Breast epithelium (tissue), 4 donors: ENCODE data around the gene FHAD1. TPM values are rescaled to one million over a fixed set of nuclear protein-coding genes. Genes with fewer than 3 reads are reported as not detected.
"Not testable (repeated sequence)": the region's sequence is repeated elsewhere in the genome, so short reads cannot be mapped to it uniquely, and the experiment has no call there.

Source experiments
- DNase-seq, 2 donors: peaks; one replicate each; pipeline ENCODE4 v3.0.0-alpha.2; 2019; ENCODE audit warnings: low spot score in 2 of 2
- H3K27ac ChIP-seq, 2 donors: fragments of 200-600 bp; sonication (generic) in 1 of 2; one replicate each; pipeline ENCODE4 v1.5.1; 2016 to 2019; ENCODE audit warnings: mild to moderate bottlenecking in 1 of 2
- H3K27me3 ChIP-seq, 2 donors: fragments of 200-600 bp; sonication (generic) in 1 of 2; one replicate each; pipeline versions ENCODE4 v1.5.1 to v1.6.0; 2017 to 2019; ENCODE audit warnings: control low read depth in 1 of 2, mild to moderate bottlenecking in 1 of 2
- H3K36me3 ChIP-seq: fragments of 200-600 bp; one replicate; pipeline ENCODE4 v1.5.1; 2019
- H3K4me1 ChIP-seq, 2 donors: fragments of 200-600 bp; sonication (generic); one replicate each; pipeline ENCODE4 v1.5.1; 2016 to 2019; ENCODE audit warnings: control low read depth in 1 of 2
- H3K4me3 ChIP-seq, 3 donors: fragments of 200-600 bp; sonication (generic); 1 replicate in 2 of 3; 2 replicates in 1 of 3; pipeline ENCODE4 v1.5.1; 2016 to 2019; ENCODE audit warnings: mild to moderate bottlenecking in 3 of 3, moderate library complexity in 2 of 3
- H3K9me3 ChIP-seq, 2 donors: fragments of 200-600 bp; sonication (generic) in 1 of 2; one replicate each; pipeline ENCODE4 v1.5.1; 2016 to 2019; ENCODE audit warnings: control low read depth in 1 of 2
- CTCF ChIP-seq, 3 donors: fragments of 450-650 bp; IDR thresholded peaks; one replicate each; pipeline ENCODE4 v1.5.1; 2016 to 2017; ENCODE audit warnings: antibody characterized with exemption in 3 of 3, mild to moderate bottlenecking in 3 of 3, moderate library complexity in 3 of 3
- POLR2A ChIP-seq: fragments of 450-650 bp; IDR thresholded peaks from one replicate; pipeline ENCODE4 v1.6.1; 2016; ENCODE audit warnings: antibody characterized with exemption, mild to moderate bottlenecking, moderate library complexity
- POLR2AphosphoS5 ChIP-seq, 3 donors: sonication (generic); formaldehyde crosslinking; IDR thresholded peaks; one replicate each; pipeline ENCODE4 v1.6.1; 2017; ENCODE audit warnings: antibody characterized with exemption in 3 of 3
- intact Hi-C: fragments of 100-400 bp; cut with DNase I; formaldehyde crosslinking; loops from one replicate; pipeline ENCODE4 v1.15.1; 2023; ENCODE audit warnings: low total_unique reads
- total RNA-seq, 3 donors: library from RNA; depleted of rRNA; stranded (reverse); fragments of >200 nt; gene quantifications; one replicate each; pipeline ENCODE4 v1.1.0, GENCODE V29; 2016

The FHAD1 gene
- total RNA-seq, 3 donors from 2014 or later = 1.0 to 2.3 TPM; not detected in 1

- no peak overlapping the region for H3K27ac ChIP-seq
- H3K4me3 ChIP-seq = peak overlapping the region in 2 of 3 donors; percentile 4 to 23
- intact Hi-C loops = no loop called here
- no peaks in the 10 kb centered on the region for H3K36me3 ChIP-seq
- no peaks in the 10 kb centered on the region for H3K9me3 ChIP-seq
- H3K27me3 ChIP-seq = no peaks in the 10 kb centered on the region
- peak in 1 of 2 donors; percentile 22 for DNase-seq
- TF ChIP-seq CTCF (IDR thresholded peaks at IDR 0.05) (peak; percentile 83 to 95 (median 87)), POLR2AphosphoS5 (IDR thresholded peaks at IDR 0.05) (no peak)
- H3K4me1 ChIP-seq = no peaks in the 10 kb centered on the region
Observed at GRCh38 chr1:15304708-15305467, 57.9 kb downstream of the FHAD1 start.

- Histone ChIP-seq H3K9me3 (no peaks in the 10 kb centered on the region), H3K27me3 (no peaks in the 10 kb centered on the region), H3K36me3 (no peaks in the 10 kb centered on the region), H3K4me1 (no peaks in the 10 kb centered on the region), H3K27ac (no peak overlapping the region), H3K4me3 (peak overlapping the region in 2 of 3 donors; percentile 4 to 23)
- DNase-seq = no peak
- no peak for TF ChIP-seq CTCF (IDR thresholded peaks at IDR 0.05)
- TF ChIP-seq POLR2A = no peak
- no peak for TF ChIP-seq POLR2AphosphoS5 (IDR thresholded peaks at IDR 0.05)
- intact Hi-C loops = no loop called here
Observed at GRCh38 chr1:15305468-15305770, 58.4 kb downstream of the FHAD1 start.

- H3K27ac ChIP-seq, H3K27me3 ChIP-seq, DNase-seq, intact Hi-C loops, H3K4me1 ChIP-seq, H3K36me3 ChIP-seq, H3K9me3 ChIP-seq, H3K4me3 ChIP-seq: not testable (repeated sequence)
Observed at GRCh38 chr1:15306352-15306751, 59.3 kb downstream of the FHAD1 start.

GRCh38 chr1:15308135-15308534 is 61.1 kb downstream of the FHAD1 start:
- TF ChIP-seq POLR2A (no peak), CTCF (IDR thresholded peaks at IDR 0.05) (no peak), POLR2AphosphoS5 (IDR thresholded peaks at IDR 0.05) (no peak)
- intact Hi-C loops = no loop called here
- no peaks in the 10 kb centered on the region for H3K9me3 ChIP-seq
- H3K4me3 ChIP-seq = no peak overlapping the region
- no peaks in the 10 kb centered on the region for H3K27me3 ChIP-seq
- no peaks in the 10 kb centered on the region for H3K36me3 ChIP-seq
- no peak overlapping the region for H3K27ac ChIP-seq
- no peaks in the 10 kb centered on the region for H3K4me1 ChIP-seq
- DNase-seq = no peak

- TF ChIP-seq POLR2AphosphoS5 (IDR thresholded peaks at IDR 0.05) (no peak), POLR2A (no peak), CTCF (IDR thresholded peaks at IDR 0.05) (no peak)
Observed at GRCh38 chr1:15308621-15309027, 61.6 kb downstream of the FHAD1 start.

More at GRCh38 chr1:15308621-15309027, 61.6 kb downstream of the FHAD1 start:
- no peak overlapping the region for H3K4me3 ChIP-seq
- no peaks in the 10 kb centered on the region for H3K27me3 ChIP-seq
- no peak for DNase-seq
- no peaks in the 10 kb centered on the region for H3K4me1 ChIP-seq
- no peaks in the 10 kb centered on the region for H3K9me3 ChIP-seq
- no peaks in the 10 kb centered on the region for H3K36me3 ChIP-seq
- H3K27ac ChIP-seq = no peak overlapping the region
- intact Hi-C loops = no loop called here
